ENCODE data around the gene GYPE.
"Not testable (repeated sequence)": the region's sequence is repeated elsewhere in the genome, so short reads cannot be mapped to it uniquely, and the experiment has no call there.

Gene GYPE

GRCh38 chr4:143869925-143870324 is 35.4 kb downstream of the GYPE start:
- DNase-seq, result not testable (repeated sequence)

GRCh38 chr4:143862716-143863115 is 42.6 kb downstream of the GYPE start:
- not testable (repeated sequence) for DNase-seq

DNA sequence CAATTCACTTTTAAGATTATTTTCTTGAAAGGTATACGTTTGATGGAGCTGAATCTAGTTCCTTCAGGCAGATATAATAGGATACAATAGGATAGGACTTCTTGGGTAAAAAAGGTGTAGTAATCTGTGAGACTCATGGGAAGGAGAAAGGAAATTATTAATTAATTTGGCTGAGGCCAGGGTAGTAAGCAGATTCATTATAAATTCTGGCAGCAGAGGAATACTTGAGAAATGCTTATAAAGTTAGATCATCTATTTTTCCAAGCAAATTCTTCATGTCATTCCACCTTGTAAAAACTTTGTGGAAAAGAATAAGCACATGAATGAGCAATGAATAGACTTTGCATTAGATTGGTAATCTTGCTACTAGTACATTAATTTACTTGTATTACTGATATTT is 46.9 kb downstream of the GYPE start:
- DNase-seq, result no peak

DNA sequence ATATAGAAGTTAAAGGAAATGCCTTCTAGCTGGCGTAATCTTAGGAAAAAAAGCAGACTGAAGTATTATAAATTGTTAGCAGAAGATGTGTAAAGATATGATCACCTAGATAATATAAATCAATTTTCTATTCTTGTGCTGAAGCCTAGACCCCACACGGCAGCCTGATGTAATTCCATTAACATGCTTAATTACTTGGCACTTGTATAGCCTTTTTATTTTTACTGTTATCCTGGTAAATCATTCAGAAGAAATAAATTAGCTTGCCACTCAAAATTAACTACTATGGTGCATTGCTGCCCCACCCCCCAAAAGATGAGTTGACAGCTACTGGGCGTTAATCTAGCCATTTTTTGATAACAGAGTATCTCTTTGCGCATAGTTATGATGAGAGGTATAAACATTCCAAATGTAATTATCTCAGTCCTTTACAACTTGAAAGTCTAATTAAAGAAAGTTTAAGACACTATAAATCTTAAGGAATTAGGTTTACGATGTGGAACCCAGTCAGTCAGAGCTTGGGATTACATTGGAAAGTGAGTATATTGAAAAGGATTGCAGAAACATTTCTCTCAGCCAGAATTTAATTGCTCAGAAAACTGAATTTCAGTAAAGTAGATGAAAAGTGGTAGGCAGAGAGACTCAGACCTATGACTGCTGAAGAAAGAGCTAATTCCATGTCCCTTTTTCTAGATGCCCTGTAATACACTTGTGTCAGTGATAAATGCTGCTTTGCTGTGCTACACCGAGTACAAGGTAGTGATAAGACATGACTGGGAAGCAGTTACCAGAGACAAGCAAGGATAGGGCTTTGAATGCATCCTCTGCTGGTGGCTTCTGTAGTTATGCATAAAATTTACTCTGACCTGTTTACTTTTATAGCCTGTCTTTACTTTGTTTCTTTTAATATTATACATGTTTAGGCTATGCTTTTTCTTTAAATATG is 47.7 kb downstream of the GYPE start:
- DNase-seq, result not testable (repeated sequence)

GRCh38 chr4:143856017-143856557 is 49.3 kb downstream of the GYPE start:
- DNase-seq, result not testable (repeated sequence)

DNA sequence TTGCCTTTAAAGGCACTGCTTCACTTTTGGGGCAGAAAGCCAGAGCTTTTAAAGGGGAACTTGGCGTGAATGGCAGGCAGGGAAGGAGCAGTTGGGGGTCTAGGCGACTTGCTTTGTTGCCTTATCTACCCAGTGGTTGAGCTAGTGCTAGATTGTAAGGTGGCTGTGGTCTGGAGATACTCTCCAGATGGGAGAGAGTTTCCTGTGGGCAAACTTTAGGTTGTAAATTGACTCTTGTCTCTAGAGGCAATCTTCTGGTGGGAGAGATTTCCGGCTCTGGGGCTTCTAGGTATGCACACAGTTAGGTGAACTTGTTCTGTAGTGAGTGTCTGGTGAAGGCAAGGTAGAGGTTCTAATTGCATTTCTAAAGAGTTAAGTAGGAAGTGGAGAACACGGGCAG is 50.7 kb downstream of the GYPE start:
- DNase-seq, result not testable (repeated sequence)

DNA sequence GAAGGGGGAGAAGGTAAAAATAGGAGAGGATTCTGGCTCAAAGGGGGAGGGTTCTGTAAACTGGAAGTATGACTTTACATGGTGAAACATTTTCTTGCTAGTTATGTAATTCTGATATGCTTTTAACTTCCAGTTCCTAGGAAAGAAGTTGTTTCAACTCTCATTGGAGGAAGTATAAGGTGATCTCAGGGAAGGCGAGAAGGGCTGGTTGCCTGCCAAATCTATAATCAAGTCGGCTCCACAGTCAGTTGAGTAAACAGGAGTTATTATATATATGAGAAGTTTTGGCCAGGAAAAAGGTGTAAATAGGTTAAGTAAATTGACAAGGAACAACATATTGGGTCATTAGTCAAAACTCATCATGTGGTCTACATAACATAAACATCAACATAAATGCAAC is 56.1 kb downstream of the GYPE start:
- not testable (repeated sequence) for DNase-seq

DNA sequence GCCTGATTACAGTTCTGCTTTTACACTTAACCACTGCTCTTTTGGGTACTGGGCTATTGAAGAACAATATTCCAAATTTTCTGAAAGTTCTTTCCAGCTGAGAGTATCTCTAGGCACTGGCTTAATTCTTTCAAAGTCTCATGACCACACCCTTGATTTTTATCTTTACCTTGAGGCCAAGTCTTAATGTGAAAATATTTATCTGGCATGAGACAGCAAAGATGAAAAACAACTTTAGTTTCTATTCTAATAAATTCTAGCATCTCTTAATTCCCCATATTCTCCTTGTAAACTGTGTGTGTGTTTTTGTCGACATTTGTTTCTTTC is 61.9 kb downstream of the GYPE start:
- not testable (repeated sequence) for DNase-seq

GRCh38 chr4:143842624-143843505 is 62.5 kb downstream of the GYPE start:
- not testable (repeated sequence) for DNase-seq

GRCh38 chr4:143839413-143839812 is 65.9 kb downstream of the GYPE start:
- not testable (repeated sequence) for DNase-seq

DNA sequence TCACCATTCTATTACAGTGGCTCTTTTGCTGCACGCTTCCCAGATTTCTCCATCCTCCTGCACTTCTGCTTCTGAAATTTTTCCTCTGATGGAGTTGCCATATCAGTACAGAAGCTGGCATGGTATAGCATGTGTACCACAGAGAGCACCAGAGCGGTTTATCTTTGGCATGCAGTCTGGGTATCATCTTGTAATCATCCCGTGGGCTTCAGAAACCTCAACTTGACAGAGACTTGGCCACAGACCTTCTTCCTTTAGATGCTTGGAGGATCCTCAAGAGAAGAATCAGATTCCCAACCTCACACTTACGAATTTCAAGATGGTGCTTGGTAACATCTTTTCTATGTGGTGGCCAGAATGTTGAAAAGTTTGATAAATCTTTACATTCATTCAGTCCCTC is 71.2 kb downstream of the GYPE start:
- not testable (repeated sequence) for DNase-seq

DNA sequence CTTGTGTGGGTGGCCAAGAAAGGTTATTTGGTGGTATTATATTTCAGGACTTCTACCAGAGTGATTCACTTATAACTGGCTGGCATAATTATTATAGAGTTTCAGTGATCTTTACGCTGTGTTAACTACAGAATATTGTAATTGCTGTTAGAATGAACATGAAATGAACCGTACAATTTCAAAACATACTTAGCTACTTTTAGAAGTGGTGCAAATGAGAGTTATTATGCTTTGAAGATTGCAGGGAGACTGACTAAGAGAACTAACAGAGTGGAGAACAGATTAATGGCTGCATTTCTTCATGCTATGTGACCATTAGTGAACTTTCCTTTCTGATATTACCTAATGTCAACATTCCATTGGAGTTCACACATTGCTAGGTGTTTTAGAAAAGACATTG is 71.7 kb downstream of the GYPE start:
- DNase-seq, result not testable (repeated sequence)

DNA sequence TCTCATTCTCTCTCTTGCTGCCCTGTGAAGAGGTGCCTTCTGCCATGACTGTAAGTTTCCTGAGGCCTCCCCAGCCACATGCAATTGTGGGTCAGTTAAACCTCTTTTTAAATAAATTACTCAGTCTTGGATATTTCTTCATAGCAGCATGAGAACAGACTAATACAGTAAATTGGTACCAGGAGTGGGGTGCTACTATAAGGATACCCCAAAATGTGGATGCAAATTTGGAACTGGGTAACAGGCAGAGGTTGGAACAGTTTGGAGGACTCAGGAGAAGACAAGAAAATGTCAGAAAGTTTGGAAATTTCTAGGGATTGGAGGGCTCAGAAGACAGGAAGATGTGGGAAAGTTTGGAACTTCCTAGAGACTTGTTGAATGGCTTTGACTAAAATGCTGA is 74.8 kb downstream of the GYPE start:
- DNase-seq, result not testable (repeated sequence)

GRCh38 chr4:143829239-143829620 is 76.1 kb downstream of the GYPE start:
- peak in 1 of 2 donors; percentile 1 for DNase-seq
